Measurements from ENCODE around the gene ANKRD13A. TPM values are rescaled to one million over a fixed set of nuclear protein-coding genes. Genes with fewer than 3 reads are reported as not detected.

The ANKRD13A gene
- total and polyA plus RNA-seq, 2 of the 13 experiments (the other 11 are each of a cell fraction or from before 2014, with no cell fraction given) = 34.1 to 41.6 TPM

- TF ChIP-seq, protein P1, sequence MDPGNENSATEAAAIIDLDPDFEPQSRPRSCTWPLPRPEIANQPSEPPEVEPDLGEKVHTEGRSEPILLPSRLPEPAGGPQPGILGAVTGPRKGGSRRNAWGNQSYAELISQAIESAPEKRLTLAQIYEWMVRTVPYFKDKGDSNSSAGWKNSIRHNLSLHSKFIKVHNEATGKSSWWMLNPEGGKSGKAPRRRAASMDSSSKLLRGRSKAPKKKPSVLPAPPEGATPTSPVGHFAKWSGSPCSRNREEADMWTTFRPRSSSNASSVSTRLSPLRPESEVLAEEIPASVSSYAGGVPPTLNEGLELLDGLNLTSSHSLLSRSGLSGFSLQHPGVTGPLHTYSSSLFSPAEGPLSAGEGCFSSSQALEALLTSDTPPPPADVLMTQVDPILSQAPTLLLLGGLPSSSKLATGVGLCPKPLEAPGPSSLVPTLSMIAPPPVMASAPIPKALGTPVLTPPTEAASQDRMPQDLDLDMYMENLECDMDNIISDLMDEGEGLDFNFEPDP (CRISPR knock-in tag; conservative IDR thresholded peaks at IDR 0.05) = no peak
- TF ChIP-seq ZNF44 (CRISPR knock-in tag; IDR thresholded peaks at IDR 0.05) = peak; percentile 31; the same call in 1 of the 2 replicates
- TF ChIP-seq NR2F2 (IDR thresholded peaks at IDR 0.05; ENCODE audit: borderline replicate concordance, low read depth) = no peak
- TF ChIP-seq, protein P2, sequence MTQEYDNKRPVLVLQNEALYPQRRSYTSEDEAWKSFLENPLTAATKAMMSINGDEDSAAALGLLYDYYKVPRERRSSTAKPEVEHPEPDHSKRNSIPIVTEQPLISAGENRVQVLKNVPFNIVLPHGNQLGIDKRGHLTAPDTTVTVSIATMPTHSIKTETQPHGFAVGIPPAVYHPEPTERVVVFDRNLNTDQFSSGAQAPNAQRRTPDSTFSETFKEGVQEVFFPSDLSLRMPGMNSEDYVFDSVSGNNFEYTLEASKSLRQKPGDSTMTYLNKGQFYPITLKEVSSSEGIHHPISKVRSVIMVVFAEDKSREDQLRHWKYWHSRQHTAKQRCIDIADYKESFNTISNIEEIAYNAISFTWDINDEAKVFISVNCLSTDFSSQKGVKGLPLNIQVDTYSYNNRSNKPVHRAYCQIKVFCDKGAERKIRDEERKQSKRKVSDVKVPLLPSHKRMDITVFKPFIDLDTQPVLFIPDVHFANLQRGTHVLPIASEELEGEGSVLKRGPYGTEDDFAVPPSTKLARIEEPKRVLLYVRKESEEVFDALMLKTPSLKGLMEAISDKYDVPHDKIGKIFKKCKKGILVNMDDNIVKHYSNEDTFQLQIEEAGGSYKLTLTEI (CRISPR knock-in tag; conservative IDR thresholded peaks at IDR 0.05) = no peak
- no peak for TF ChIP-seq CC2D1A (CRISPR knock-in tag; IDR thresholded peaks at IDR 0.05)
- TF ChIP-seq TMF1 (CRISPR knock-in tag; IDR thresholded peaks at IDR 0.05; ENCODE audit: low read depth) = peak; percentile 66; the same call in 1 of the 2 replicates
- no peak for TF ChIP-seq STAG1 (CRISPR knock-in tag; IDR thresholded peaks at IDR 0.05)
- TF ChIP-seq RARA (CRISPR knock-in tag; IDR thresholded peaks at IDR 0.05) = no peak; the same call in 1 of the 2 replicates
- TF ChIP-seq, protein P3, sequence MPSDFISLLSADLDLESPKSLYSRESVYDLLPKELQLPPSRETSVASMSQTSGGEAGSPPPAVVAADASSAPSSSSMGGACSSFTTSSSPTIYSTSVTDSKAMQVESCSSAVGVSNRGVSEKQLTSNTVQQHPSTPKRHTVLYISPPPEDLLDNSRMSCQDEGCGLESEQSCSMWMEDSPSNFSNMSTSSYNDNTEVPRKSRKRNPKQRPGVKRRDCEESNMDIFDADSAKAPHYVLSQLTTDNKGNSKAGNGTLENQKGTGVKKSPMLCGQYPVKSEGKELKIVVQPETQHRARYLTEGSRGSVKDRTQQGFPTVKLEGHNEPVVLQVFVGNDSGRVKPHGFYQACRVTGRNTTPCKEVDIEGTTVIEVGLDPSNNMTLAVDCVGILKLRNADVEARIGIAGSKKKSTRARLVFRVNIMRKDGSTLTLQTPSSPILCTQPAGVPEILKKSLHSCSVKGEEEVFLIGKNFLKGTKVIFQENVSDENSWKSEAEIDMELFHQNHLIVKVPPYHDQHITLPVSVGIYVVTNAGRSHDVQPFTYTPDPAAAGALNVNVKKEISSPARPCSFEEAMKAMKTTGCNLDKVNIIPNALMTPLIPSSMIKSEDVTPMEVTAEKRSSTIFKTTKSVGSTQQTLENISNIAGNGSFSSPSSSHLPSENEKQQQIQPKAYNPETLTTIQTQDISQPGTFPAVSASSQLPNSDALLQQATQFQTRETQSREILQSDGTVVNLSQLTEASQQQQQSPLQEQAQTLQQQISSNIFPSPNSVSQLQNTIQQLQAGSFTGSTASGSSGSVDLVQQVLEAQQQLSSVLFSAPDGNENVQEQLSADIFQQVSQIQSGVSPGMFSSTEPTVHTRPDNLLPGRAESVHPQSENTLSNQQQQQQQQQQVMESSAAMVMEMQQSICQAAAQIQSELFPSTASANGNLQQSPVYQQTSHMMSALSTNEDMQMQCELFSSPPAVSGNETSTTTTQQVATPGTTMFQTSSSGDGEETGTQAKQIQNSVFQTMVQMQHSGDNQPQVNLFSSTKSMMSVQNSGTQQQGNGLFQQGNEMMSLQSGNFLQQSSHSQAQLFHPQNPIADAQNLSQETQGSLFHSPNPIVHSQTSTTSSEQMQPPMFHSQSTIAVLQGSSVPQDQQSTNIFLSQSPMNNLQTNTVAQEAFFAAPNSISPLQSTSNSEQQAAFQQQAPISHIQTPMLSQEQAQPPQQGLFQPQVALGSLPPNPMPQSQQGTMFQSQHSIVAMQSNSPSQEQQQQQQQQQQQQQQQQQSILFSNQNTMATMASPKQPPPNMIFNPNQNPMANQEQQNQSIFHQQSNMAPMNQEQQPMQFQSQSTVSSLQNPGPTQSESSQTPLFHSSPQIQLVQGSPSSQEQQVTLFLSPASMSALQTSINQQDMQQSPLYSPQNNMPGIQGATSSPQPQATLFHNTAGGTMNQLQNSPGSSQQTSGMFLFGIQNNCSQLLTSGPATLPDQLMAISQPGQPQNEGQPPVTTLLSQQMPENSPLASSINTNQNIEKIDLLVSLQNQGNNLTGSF (CRISPR knock-in tag; IDR thresholded peaks at IDR 0.05) = no peak; the same call in 1 of the 2 replicates
- TF ChIP-seq, protein P4, sequence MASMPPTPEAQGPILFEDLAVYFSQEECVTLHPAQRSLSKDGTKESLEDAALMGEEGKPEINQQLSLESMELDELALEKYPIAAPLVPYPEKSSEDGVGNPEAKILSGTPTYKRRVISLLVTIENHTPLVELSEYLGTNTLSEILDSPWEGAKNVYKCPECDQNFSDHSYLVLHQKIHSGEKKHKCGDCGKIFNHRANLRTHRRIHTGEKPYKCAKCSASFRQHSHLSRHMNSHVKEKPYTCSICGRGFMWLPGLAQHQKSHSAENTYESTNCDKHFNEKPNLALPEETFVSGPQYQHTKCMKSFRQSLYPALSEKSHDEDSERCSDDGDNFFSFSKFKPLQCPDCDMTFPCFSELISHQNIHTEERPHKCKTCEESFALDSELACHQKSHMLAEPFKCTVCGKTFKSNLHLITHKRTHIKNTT (CRISPR knock-in tag; IDR thresholded peaks at IDR 0.05) = no peak
- peak; percentile 73 for TF ChIP-seq POLR2AphosphoS5 (IDR thresholded peaks at IDR 0.05; ENCODE audit: low read depth, low read length)
- TF ChIP-seq, protein P5, sequence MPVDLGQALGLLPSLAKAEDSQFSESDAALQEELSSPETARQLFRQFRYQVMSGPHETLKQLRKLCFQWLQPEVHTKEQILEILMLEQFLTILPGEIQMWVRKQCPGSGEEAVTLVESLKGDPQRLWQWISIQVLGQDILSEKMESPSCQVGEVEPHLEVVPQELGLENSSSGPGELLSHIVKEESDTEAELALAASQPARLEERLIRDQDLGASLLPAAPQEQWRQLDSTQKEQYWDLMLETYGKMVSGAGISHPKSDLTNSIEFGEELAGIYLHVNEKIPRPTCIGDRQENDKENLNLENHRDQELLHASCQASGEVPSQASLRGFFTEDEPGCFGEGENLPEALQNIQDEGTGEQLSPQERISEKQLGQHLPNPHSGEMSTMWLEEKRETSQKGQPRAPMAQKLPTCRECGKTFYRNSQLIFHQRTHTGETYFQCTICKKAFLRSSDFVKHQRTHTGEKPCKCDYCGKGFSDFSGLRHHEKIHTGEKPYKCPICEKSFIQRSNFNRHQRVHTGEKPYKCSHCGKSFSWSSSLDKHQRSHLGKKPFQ (CRISPR knock-in tag; IDR thresholded peaks at IDR 0.05; ENCODE audit: insufficient replicate concordance) = no peak
- no peak for TF ChIP-seq ARNT (IDR thresholded peaks at IDR 0.05)
- TF ChIP-seq KMT2A (CRISPR knock-in tag; IDR thresholded peaks at IDR 0.05) = peak; percentile 8; the same call in 1 of the 2 replicates
- TF ChIP-seq TRAFD1 (CRISPR knock-in tag; IDR thresholded peaks at IDR 0.05; ENCODE audit: borderline replicate concordance) = no peak; the same call in 1 of the 2 replicates
These were observed 3.3 kb upstream of the ANKRD13A start, which contains the start of gene GIT2 (continued) for GRCh38 chr12:109995686-109996482.

All from HepG2 (cell line).